ENCODE data around the gene NKG7. TPM values are rescaled to one million over a fixed set of nuclear protein-coding genes. Genes with fewer than 3 reads are reported as not detected.

NKG7 gene
- total RNA-seq, 2 experiments from 2014 or later: 6.2 to 7.2 TPM

GRCh38 chr19:51377422-51377821 is 5.0 kb upstream of the NKG7 start:
- H3K4me3 ChIP-seq (ENCODE audit: low read length): no peak overlapping the region
- Mint-ChIP-seq H3K9me3 (peaks cover 3% of the 10 kb centered on the region), H3K4me1 (ENCODE audit: low read depth) (peaks cover 41% of the 10 kb centered on the region), H3K27ac (no peak overlapping the region), H3K27me3 (no peaks in the 10 kb centered on the region), H3K36me3 (ENCODE audit: low read depth) (no peaks in the 10 kb centered on the region), H3K4me3 (no peak overlapping the region)
- H3K4me1 ChIP-seq (ENCODE audit: insufficient read depth, low read length): peaks cover 44% of the 10 kb centered on the region
- no peaks in the 10 kb centered on the region for H3K27me3 ChIP-seq (ENCODE audit: control insufficient read depth in 1 of 2, insufficient read depth in 2 of 2, low read length in 2 of 2)
- DNase-seq (no peak), ATAC-seq (ENCODE audit: poor library complexity) (no peak)
- intact Hi-C loops (cut with DNase I, micrococcal nuclease): no loop called here
- CTCF ChIA-PET: no interaction called here
- no peak for TF ChIP-seq CTCF (IDR thresholded peaks at IDR 0.05)
- no peak overlapping the region for H3K27ac ChIP-seq (ENCODE audit: low read depth in 1 of 2, low read length in 2 of 2)
- POLR2A ChIA-PET: interaction anchor here (1.3 kb wide), 1 partner anchor 12 kb away, joined by 4 read pairs; the partner anchor contains the start of gene ETFB
- H3K36me3 ChIP-seq (ENCODE audit: insufficient read depth, low read length): no peaks in the 10 kb centered on the region
- peaks cover 6 to 17% of the 10 kb centered on the region in 2 experiments for H3K9me3 ChIP-seq (ENCODE audit: control insufficient read depth in 1 of 2, insufficient read depth in 1 of 2, low read length in 2 of 2)

- no peak for TF ChIP-seq CTCF (IDR thresholded peaks at IDR 0.05)
- Mint-ChIP-seq H3K4me1 (ENCODE audit: low read depth) (peaks cover 58% of the 10 kb centered on the region), H3K27me3 (no peaks in the 10 kb centered on the region), H3K27ac (peak overlapping the region; percentile 2), H3K9me3 (peaks cover 3% of the 10 kb centered on the region), H3K4me3 (peak overlapping the region; percentile 11), H3K36me3 (ENCODE audit: low read depth) (no peaks in the 10 kb centered on the region)
- Histone ChIP-seq H3K4me1 (ENCODE audit: insufficient read depth, low read length) (peaks cover 59% of the 10 kb centered on the region), H3K27ac (ENCODE audit: low read depth in 1 of 2, low read length in 2 of 2) (peak overlapping the region in 1 of 2 donors; percentile 15), H3K4me3 (ENCODE audit: low read length) (no peak overlapping the region), H3K27me3 (ENCODE audit: control insufficient read depth in 1 of 2, insufficient read depth in 2 of 2, low read length in 2 of 2) (no peaks in the 10 kb centered on the region), H3K36me3 (ENCODE audit: insufficient read depth, low read length) (no peaks in the 10 kb centered on the region), H3K9me3 (ENCODE audit: control insufficient read depth in 1 of 2, insufficient read depth in 1 of 2, low read length in 2 of 2) (peaks cover 0 to 11% of the 10 kb centered on the region in 2 experiments)
- intact Hi-C loops (cut with DNase I, micrococcal nuclease): no loop called here
- peak in 5 of 14 experiments; percentile 5 to 70 (median 65) for DNase-seq
- ChIA-PET POLR2A (interaction anchor here (1.1 kb wide), 1 partner anchor 21 kb away, joined by 3 read pairs; no protein-coding TSS in a partner anchor), CTCF (interaction anchor here (1.5 kb wide), 1 partner anchor 32 kb away, joined by 3 read pairs; no protein-coding TSS in a partner anchor)
- ATAC-seq (ENCODE audit: poor library complexity): no peak
These were observed 3.2 kb upstream of the NKG7 start for GRCh38 chr19:51375504-51376221.

GRCh38 chr19:51372021-51372648 is 319 bp downstream of the NKG7 start:
- H3K36me3 ChIP-seq (ENCODE audit: insufficient read depth, low read length): no peaks in the 10 kb centered on the region
- POLR2A ChIA-PET: no interaction called here
- H3K9me3 ChIP-seq (ENCODE audit: control insufficient read depth in 1 of 2, insufficient read depth in 1 of 2, low read length in 2 of 2): peaks cover 0 to 7% of the 10 kb centered on the region in 2 experiments
- no peak for TF ChIP-seq CTCF (IDR thresholded peaks at IDR 0.05)
- peak overlapping the region; percentile 45 for H3K4me3 ChIP-seq (ENCODE audit: low read length)
- no peak for DNase-seq
- CTCF ChIA-PET: no interaction called here
- no peaks in the 10 kb centered on the region for H3K36me3 Mint-ChIP-seq (ENCODE audit: low read depth)
- peaks cover 76% of the 10 kb centered on the region for H3K4me1 Mint-ChIP-seq (ENCODE audit: low read depth)
- H3K27ac ChIP-seq (ENCODE audit: low read depth in 1 of 2, low read length in 2 of 2): peak overlapping the region in 1 of 2 donors; percentile 62
- H3K9me3 Mint-ChIP-seq: no peaks in the 10 kb centered on the region
- H3K27ac Mint-ChIP-seq: peak overlapping the region; percentile 84
- H3K27me3 ChIP-seq (ENCODE audit: control insufficient read depth in 1 of 2, insufficient read depth in 2 of 2, low read length in 2 of 2): no peaks in the 10 kb centered on the region
- no peak for ATAC-seq (ENCODE audit: poor library complexity)
- peaks cover 78% of the 10 kb centered on the region for H3K4me1 ChIP-seq (ENCODE audit: insufficient read depth, low read length)
- H3K27me3 Mint-ChIP-seq: no peaks in the 10 kb centered on the region
- intact Hi-C loops (cut with DNase I, micrococcal nuclease): no loop called here
- no peak overlapping the region for H3K4me3 Mint-ChIP-seq
